ENCODE data around the gene PCGF1. TPM values are rescaled to one million over a fixed set of nuclear protein-coding genes. Genes with fewer than 3 reads are reported as not detected.

Gene PCGF1
- total and polyA plus RNA-seq, 2 of the 13 experiments (the other 11 are each of a cell fraction or from before 2014, with no cell fraction given): 20.4 to 22.6 TPM

GRCh38 chr2:74548900-74549826 is 41.7 kb upstream of the PCGF1 start (continued):
- TF ChIP-seq ZNF770 (CRISPR knock-in tag; IDR thresholded peaks at IDR 0.05) (0 out of 2 replicates have a peak, but pooled peaks have one; percentile 43), ZNF264 (CRISPR knock-in tag; IDR thresholded peaks at IDR 0.05) (no peak), THAP11 (CRISPR knock-in tag; IDR thresholded peaks at IDR 0.05) (peak; percentile 33; the same call in 1 of the 2 replicates), ZSCAN31 (CRISPR knock-in tag; IDR thresholded peaks at IDR 0.05; ENCODE audit: low read depth) (peak; percentile 64; the same call in 1 of the 2 replicates), FOSL1 (CRISPR knock-in tag; IDR thresholded peaks at IDR 0.05; ENCODE audit: borderline replicate concordance) (no peak), CCDC6 (CRISPR knock-in tag; IDR thresholded peaks at IDR 0.05) (peak; percentile 37; the same call in 1 of the 2 replicates), ZNF749 (CRISPR knock-in tag; IDR thresholded peaks at IDR 0.05; ENCODE audit: borderline replicate concordance) (0 out of 2 replicates have a peak, but pooled peaks have one; percentile 49), AKAP8 (CRISPR knock-in tag; IDR thresholded peaks at IDR 0.05) (0 out of 2 replicates have a peak, but pooled peaks have one; percentile 8), ZNF776 (CRISPR knock-in tag; IDR thresholded peaks at IDR 0.05) (peak; percentile 92), ETV5 (CRISPR knock-in tag; IDR thresholded peaks at IDR 0.05; ENCODE audit: borderline replicate concordance) (peak; percentile 30; the same call in 1 of the 2 replicates), ATF7-NPFF (CRISPR knock-in tag; IDR thresholded peaks at IDR 0.05; ENCODE audit: low read depth) (peak; percentile 8; the same call in 1 of the 2 replicates), ZBTB33 (CRISPR knock-in tag; IDR thresholded peaks at IDR 0.05) (peak; percentile 85), LCORL (IDR thresholded peaks at IDR 0.05) (no peak), LCORL (CRISPR knock-in tag; IDR thresholded peaks at IDR 0.05) (peak; percentile 3), DMAP1 (CRISPR knock-in tag; IDR thresholded peaks at IDR 0.05) (peak; percentile 29; the same call in 1 of the 2 replicates), HMG20B (CRISPR knock-in tag; conservative IDR thresholded peaks at IDR 0.05) (no peak), ZNF615 (CRISPR knock-in tag; IDR thresholded peaks at IDR 0.05; ENCODE audit: borderline replicate concordance) (no peak), RXRA (CRISPR knock-in tag; IDR thresholded peaks at IDR 0.05) (peak; percentile 68; the same call in 1 of the 2 replicates), KDM5B (CRISPR knock-in tag; IDR thresholded peaks at IDR 0.05; ENCODE audit: borderline replicate concordance) (0 out of 2 replicates have a peak, but pooled peaks have one; percentile 18), ATF7 (IDR thresholded peaks at IDR 0.05) (no peak), ATF7 (CRISPR knock-in tag; IDR thresholded peaks at IDR 0.05) (no peak), WIZ (CRISPR knock-in tag; IDR thresholded peaks at IDR 0.05) (no peak), CTCF (CRISPR knock-in tag; IDR thresholded peaks at IDR 0.05) (peak; percentile 11; the same call in 1 of the 2 replicates)
